NCI-H510A treated with DMSO at 0.1 percent for 48 hours (cell line): ENCODE data around the gene NDE1.

Experiments
- DNase-seq: peaks from one replicate; lab custom pipeline; 2025; lab: John Stamatoyannopoulos, UW

The NDE1 gene

DNA sequence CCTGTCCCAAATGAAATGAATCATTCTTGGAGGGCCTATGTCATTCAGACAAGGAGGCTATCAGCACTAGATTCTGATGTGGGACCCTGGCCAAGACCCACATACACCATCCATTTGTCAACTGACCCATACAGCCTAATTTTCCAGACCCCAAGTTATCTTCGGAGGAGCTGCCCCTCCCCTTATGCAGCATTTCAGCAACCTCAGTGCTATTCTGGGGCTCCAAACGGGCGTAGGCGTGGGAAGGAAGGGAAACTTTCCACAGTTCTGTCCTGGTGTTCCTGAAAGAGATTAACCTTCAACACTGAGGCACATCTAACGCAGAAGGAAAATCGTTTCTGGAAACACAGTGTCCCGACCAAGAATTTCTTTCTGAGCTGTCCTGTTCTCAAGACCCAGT lies 120.1 kb downstream of the NDE1 start:
- DNase-seq: no peak

DNA sequence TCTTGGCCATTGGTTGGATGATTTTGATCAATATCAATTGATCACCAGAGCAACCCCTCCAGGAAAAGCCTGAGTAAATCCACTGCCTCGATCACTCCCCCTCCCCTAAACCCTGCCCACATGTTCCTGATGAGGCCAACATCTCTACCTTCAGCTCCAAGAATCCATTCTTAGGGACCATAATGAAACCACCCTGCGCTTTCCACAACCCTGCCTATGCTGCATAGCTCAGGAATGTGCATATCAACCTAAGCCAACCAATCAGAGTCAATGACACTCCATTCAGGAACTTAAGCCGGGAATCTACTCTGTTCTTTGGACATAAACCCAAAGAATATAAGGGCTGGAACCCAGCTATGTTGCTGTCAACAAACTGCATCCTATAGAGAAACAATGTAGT lies 120.5 kb downstream of the NDE1 start:
- no peak for DNase-seq

GRCh38 chr16:15771694-15772093 lies 121.6 kb downstream of the NDE1 start:
- no peak for DNase-seq

GRCh38 chr16:15772579-15773293 lies 122.7 kb downstream of the NDE1 start:
- no peak for DNase-seq

DNA sequence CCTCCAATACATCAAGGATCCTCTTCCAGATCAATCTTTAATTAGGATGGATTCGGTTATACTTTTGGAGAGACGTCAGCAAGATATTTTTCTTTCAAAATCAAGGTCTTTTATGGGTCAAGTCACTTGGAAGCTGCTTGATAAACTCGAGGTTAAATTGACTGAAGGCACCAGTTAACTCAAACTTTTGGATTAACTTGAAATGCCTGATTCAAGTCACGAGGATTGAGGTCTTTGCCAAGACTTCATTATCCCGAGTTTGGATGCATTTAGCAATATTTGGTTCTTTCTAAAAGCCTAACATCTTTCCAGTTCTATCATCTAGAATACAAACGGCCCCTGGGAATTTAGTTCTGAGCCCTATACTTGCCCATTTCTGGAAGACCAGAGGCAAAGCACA lies 123.9 kb downstream of the NDE1 start:
- DNase-seq: no peak

DNA sequence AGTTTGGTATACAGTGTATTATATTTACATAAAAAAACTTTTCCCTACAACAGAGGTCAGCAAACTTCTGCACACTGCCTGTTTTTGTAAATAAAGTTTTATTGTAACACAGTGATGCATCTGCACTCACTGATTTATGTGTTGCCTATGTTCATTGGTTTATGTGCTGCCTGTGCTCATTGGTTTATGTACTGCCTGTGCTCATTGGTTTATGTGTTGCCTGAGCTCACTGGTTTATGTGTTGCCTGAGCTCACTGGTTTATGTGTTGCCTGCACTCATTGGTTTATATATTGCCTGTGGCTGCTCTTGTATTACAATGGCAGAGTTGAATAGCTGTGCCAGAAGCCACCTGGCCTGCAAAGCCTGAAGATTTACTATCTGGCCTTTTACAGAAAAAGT lies 125.2 kb downstream of the NDE1 start:
- DNase-seq: peak; percentile 18

GRCh38 chr16:15775663-15776304 lies 125.7 kb downstream of the NDE1 start:
- no peak for DNase-seq
